ENCODE results near the gene LAMC1.

Gene LAMC1

DNA sequence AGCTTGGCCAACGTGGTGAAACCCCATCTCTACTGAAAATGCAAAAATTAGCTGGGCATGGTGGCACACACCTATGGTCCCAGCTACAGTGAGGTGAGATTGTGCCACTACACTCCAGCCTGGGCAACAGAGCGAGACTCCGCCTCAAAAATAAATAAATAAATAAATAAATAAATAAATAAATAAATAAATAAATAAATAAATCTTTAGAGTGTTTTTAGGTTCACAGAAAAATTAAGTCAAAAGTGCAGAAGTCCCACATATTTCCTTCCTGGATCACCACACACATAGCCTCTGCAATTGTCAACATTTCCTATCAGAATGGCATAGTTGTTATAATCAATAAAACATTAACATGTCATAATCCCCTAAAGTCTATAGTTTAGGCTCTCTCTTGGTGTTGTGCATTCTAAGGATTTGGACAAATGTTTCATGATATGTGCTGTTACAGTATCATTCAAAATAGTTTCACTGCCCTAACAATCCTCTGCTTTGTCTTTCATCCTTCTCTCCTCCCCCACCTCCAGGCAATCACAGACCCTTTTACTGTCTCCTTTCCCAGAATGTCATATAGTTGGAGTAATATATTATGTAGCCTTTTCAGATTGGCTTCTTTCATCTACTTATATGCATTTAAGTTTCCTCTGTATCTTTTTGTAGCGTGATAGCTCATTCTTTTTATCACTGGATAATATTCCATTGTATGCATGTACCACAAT lies 58.3 kb downstream of the LAMC1 start:
- no peak for DNase-seq

DNA sequence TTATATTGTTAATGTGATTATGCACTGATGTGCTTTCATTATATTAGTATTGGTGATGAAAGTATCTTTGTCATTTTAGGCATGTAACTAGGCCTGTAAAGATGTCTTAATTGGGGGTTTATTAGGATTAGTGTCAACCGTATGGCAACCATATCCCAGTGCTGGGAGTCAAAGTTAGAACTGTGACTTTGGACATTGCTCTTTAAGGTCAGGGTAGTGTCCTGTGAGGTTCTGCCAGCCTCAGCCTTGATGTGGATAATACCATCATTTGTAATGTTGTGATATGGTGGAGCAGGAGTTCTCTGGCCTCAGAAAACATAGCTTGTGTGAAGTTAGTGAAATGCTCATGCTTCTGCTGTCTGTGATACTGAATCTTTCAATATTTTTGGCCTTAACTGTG lies 59.4 kb downstream of the LAMC1 start:
- no peak for DNase-seq

DNA sequence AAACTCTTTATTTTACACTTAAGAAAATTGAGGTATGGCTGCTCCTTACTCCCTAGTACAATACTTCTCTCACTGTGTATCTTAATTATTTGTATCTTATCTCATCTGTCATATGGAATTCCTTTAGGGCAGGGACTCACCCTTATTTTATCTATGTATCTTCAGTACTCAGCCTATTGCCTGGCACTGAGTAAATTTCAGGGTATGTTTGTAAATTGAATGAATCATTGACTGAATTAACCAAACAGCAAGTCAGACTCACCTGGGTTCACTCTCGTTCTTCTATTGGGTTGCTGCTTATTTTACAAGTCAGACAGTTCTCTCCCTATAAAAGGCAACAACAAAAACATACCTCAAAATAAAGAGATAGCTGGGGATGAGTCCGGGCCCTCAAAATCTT lies 63.8 kb downstream of the LAMC1 start:
- DNase-seq, result no peak

DNA sequence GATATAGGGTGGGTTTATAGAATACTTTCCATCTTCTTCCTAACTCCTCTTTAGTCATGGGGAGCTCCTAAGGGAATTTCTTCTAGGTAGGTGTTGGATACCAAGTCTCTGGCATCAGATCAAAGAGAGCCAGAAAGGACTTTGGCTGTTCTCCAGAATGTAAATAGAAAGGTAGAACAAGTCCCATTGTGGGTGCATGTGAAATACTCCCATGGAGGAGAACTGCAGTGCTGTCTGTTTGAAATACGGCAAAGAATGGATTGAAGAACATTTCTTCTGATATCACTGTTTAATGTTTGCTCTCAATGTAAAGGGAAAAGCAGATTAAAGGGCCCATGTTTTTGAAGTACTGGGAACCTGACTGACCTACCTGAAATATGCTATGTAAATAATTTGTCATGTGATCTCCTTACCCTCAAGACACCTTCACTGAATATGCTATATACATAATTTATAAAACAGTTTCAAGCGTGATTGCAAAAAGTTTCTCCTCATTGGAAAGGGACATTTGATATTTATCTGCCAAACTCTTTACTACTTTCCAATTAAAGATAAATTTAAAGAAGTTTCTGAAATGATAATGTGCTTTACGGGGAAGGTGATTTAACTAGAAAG lies 65.9 kb downstream of the LAMC1 start:
- DNase-seq, result peak; percentile 69

DNA sequence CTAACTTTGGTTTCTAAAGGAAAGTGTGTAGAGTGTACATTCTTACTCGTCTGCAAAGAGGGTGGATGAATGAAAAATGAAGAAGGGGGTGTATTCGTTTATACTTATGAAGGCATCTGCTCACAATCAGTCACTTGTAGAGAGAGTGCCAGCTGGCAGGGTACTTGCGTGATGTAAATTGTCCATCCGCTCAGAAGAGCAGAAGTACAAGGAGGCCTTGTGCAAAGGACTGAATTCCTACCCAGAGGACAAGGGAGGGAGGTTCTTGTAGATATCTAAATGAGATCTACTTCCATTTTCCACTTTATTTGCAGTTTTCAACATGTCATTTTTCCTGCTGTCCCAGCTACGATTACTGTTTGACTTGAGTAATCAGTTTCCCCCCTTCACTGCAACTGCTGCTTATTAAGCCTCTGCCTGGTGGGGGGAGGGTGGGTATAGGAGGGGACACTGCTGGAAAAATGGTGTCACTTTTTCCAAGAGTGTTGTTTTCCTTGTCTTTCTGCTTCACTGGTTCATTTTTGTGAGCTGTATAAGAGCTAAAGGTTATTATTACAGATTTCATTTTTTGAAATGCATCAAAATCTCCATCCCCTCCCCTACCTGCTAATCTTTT lies 67.3 kb downstream of the LAMC1 start:
- DNase-seq, result peak; percentile 8

DNA sequence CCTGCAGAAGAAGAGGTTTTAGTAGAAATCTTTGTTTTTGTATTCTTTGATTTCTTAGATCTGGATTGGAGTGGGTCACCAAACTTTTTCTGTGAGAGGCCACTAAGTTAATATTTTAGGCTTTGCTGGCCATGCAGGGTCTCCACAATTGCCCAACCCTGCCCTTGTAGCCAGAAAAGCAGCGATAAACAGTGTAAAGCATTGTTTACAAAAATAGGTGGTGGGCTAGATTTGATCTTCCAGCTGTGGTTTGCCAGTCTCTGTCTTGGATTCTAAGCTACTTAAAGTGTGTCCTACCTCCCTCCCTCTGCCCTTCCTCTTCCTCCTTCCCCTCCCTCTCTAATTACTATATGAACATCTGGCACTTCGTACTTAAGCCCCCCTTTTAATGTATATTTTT lies 68.0 kb downstream of the LAMC1 start:
- no peak for DNase-seq

DNA sequence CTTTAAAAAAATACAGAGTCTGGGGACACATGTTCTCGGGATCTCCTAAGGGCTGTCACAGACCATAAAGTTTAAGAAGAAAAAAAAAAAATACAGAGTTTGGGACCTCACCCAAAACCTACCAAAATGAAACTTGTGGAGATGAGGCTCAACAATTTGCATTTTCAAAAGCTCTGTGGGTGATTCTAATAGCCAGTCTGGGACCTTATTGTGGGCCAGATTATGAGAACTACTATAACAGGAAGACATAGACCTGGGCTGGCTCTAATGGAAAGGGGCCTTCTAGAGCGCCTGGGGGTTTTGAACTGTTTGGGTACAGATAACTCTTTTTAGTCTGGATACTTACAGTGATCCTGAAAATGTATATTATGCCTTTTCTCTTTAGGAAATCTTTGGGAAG lies 69.1 kb downstream of the LAMC1 start:
- DNase-seq, result no peak

DNA sequence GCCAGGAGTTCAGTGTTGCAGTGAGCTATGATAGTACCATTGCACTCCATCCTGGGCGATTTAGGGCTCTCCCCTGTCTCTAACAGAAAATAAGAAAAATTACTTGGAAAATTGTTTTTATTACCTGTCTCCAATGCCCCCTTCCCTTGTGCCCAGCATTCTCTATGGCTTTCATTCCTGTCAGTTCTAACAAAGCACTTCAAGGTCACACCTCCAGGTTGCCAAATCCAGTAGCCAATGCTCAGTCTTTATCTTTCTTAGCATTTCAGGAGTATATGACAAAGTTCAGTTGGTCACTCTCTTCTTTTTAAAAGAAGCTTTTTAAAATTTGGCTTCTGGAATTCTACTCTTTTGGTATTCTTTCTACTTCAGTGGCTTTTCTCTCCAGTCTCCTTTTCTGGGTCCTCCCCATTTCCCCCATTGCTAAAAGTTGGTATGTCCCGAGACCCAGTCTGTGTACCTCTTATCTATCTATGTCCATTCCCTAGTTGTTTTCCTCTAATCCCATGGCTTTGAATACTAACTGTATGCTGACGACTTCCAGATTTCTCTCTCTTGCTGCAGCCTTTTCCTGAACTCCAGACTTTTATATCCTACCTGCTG lies 69.9 kb downstream of the LAMC1 start:
- no peak for DNase-seq

DNA sequence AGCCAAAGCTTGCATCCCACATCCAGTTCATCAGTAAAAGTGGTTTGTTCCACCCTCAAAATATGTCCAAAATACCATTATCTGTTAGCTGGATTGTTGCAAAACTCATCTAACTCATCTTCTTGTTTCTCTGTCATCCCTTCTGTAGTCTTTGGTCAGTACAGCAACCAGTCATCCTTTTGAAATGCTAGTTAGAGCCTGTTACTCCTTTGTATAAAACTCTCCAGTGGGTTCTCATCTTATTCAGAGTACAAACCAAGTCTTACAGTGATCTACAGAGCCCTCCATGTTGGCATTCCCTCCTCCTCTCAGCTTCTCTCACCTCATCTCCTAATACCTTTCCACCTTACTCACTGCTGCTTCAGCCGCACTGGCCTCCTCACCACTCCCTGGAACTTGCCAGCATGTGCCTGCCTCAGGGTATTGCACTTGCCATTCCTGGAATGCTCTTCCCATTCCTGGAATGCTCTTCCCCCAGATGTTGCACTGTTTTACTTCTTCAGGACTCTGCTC lies 70.6 kb downstream of the LAMC1 start:
- DNase-seq, result no peak

DNA sequence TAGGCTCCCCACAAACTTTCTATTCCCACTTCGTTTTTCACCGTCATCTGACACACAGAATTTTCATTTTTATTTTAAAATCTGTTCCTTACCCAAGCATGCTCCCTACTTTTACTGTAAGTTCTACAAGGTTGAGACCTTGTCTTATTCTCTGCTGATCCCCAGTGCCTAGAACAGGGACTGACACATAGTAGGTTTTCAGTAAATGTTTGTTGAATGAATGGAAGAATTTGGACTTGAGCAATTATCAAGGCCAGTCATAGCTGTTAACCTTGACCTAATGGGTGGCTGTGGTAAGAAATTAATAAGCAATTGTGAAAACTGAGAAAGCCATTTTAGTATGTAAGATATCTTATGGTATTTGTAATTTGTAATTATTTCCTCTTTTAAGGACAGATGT lies 71.1 kb downstream of the LAMC1 start:
- no peak for DNase-seq

DNA sequence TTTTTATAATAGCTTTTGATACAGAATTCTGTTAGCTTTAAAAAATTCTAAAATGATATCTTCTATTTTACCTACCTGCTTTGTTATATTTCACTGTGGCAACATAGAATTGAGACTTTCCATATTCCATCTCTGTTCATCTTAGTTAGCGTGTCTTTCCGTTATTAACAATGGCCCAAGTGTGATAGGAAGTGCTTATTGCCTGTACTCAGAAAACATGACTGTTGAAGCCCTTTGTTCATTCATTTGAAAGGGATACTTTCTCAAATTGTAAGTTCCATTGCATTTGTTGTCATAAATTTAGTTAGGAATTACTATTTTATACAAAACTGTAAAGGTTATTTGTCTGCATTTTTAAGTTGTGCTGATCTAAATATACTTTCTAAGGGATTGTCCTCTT lies 73.1 kb downstream of the LAMC1 start:
- DNase-seq, result no peak

DNA sequence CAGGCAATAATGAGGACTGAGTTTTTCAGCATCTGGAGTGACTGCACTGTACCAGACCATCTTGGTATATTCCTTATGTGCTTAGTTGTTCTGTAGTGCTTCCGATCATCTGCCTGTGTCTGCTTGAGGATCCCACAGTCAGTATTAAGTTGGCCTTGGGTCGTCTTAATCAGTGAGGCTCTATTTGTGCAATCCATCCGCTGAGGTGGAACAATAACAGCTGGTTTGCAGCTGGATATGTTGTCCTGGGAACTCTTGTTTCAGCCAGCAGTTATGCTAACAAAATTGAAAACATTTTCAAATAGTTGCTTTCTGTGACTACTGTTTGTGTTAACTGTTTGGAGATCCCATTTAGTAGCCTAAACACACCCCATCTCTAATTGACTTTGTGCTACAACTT lies 73.7 kb downstream of the LAMC1 start:
- no peak for DNase-seq

DNA sequence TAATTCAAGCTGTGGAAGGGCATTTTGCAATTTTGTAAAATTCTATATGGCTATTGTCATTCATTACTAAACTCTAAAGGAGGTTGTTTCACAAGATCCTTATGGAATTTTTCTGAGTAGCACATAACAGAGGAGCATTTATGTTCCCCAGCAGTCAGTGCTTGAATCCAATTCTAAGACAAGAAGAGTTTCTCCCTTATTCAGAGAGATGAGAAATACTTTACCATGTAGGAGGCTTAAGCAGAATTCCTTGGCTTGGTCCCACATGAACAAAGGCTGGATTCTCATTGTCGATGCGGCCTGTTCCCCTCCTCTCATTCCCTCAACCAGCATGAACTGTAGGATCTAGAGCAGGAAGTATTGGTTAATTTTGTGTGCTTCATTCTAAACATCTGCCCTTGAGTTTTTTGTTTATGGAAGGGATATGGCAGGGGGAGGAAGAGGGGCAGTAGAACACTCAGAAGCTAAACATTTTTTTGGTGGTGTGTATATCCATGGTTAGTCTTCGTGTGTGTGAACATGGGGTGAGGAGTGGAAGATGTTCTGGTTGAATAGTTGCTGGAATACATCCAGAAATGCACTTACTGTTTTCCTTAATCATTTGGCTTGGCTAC lies 74.3 kb downstream of the LAMC1 start:
- peak; percentile 50 for DNase-seq

DNA sequence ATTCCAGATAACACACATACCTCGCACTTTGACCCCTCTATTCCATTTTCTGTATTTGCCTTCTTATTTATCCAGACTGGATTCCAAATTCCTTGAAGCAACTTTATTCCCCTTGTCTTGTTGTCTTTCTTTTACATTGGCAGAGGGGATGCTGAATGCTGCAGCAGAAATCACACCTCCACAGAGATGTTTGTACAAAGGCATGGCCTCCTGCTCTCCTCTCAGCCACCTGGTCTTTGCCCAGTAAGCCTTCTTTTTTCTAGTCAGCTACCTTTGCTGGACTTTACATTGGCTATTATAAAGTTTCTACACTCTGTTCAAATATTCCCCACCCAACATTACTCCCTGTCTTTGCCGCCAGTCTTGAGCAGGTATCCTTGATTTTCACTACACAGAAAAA lies 75.1 kb downstream of the LAMC1 start:
- DNase-seq, result no peak

DNA sequence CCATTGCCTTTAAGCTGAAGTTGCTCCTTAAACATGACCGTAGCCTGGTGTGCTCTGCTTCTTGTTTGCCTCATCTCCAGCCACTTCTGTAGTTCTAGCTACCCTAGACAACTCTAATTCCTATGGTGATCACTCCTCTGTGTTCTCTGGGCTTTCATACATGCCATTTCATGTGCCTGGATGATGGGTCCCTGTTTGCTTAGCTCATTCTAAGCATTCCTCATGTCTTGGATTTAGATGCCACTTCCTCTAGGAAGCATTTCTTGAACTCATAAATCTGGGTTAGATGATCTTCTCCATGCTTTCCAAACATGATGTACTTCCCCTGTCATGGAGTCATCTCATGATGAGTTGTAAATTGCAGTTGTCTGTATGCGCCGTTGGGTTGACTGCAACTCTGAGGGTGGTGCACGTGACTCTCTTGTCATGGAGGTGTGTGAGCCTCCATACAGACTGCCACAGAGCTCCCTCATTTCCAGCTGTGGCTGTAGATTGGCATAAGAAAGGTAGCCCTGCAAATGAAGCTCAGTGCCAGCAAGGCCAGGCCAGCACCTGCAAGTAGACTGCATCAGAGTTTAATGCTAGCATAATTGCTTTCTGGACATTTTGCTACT lies 77.2 kb downstream of the LAMC1 start:
- DNase-seq, result no peak

DNA sequence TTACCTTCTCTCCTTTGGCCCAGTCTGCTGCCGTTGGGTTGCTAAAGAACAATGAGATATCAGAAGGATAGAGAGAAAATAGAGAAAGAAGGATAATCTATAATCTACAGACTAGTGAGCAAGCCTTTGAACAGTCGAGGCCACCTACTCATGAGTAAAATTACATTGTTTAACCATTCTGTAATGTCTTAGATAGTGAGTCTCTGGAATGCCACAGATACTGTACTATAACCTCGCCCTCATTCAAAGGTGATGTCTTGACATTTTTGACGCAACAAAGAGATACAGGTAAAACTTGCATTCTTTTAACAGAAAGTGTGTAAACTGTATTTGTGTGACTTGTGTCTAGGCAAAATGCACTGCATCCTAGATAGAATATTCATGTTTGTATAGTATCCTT lies 77.9 kb downstream of the LAMC1 start:
- DNase-seq, result no peak

DNA sequence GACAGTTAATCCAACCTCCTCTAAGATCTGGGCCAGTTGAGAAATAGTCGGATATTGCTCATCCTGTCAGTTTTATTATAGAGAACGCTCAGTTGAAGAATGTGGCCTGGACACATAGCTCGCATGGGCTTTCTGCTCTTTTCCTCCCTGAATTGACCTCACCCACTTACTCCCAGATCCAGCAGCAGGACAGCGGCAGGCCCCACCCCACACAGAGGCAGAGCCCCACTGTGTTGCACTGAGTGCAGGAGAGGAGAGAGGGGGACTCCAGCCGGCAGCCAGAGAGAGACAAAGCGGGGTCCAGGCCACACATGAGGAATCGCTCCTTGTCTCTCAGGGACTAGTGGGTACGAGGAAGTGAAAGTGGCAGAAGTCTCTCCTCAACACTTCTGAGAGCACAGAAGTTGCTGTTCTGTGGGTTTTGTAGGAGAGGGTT lies 78.6 kb downstream of the LAMC1 start:
- DNase-seq, result no peak

DNA sequence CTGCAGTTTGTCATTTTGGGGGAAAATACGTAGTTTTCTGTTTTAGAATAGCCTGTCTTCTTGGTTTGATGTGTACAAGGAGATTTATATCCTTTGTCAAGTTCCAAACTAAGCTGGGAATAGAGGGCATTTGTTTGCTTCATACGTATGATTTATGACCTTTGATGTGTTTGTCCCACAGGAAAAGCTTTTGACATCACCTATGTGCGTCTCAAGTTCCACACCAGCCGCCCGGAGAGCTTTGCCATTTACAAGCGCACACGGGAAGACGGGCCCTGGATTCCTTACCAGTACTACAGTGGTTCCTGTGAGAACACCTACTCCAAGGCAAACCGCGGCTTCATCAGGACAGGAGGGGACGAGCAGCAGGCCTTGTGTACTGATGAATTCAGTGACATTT lies 79.9 kb downstream of the LAMC1 start:
- DNase-seq, result no peak

DNA sequence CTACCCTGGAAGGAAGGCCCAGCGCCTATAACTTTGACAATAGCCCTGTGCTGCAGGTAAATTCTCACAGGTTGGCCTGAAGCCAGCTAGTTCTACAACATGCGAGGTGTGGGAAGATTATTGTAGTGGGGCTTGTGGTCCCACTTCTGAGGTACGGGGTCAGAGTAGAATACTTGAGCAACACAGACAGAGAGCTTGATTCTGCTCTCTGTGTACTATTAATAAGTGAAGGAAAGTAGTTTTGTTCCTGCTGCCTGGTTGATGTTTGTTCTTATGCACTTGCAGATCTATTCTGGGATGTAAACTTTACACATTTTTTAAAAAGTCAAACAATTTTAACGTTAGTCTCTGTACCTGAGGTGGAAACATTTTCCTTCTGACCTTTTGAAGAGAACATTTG lies 80.4 kb downstream of the LAMC1 start:
- no peak for DNase-seq

DNA sequence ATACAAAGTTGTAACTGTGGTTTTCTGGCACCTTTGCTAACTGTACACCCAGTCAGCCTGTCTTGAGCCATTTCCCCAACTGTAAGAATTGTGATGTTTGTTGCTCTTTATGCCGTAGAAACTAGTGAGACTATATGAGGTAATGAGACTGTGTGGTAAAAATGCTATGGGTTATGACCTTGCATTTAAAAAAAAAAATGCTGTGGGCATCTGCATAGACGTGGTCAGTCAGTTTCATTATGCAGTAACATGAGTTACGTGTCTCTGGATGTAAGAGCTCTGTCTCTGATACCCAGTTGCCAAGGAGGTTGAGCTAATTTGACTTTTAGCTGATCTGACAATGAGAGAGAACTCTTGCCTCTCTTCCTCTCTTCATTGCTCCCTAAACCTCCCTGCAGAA lies 82.2 kb downstream of the LAMC1 start:
- DNase-seq, result no peak

DNA sequence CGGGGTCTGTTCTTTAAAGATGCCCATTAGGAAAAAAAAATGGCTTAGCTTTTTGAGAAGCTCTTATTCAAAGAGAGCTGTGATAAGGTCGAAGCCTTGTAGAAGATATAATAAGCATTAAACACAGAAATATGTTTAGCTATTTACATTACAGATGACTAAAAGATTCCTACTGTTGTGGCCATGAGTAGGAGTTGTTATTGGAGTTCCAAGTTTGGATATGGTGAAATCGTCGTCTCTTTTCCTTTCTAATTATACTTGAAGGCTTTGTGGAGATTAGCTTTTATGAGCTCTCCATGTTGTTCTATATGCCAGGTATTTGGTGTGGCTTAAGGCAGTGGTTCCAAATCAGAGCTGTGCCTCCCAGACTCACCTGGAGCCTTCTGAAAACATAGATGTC lies 82.9 kb downstream of the LAMC1 start:
- no peak for DNase-seq

DNA sequence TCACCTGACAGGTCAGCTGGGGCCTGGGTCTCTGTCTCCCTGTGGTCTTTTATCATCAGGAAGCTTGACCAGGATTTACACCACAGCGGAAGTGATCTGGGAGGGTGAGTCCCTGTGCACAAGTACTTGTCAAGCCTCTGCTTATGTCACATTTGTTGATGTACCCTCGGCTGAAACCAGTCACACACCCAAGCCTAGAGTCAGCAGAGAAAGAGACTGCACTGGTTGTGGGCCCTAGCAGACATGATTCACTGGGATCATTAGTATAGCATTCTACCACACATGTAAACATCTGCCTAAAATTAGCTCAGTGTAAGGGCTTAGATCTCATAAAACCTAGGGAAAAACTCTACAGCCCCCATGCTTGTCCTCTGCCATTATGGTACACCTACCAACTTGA lies 83.5 kb downstream of the LAMC1 start:
- no peak for DNase-seq

DNA sequence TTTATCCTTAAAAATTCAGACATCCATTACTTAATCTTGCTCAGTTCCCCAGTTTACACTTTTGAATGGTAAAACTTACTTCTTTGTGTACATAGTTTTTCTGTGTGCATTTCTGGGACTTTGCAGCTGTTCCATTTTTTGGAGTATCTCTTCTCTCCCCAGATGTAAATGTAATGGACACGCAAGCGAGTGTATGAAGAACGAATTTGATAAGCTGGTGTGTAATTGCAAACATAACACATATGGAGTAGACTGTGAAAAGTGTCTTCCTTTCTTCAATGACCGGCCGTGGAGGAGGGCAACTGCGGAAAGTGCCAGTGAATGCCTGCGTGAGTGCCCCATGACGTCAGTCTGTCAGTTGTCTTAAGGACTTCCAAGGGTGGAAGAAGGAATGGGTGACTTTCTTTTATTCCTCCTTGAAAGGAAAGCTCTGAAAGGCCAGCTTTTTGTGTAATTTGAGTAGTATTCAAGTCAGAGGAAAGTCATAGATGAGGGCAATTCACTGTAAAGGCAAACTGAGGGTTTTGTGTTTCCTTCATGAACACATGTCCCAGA lies 87.2 kb downstream of the LAMC1 start:
- no peak for DNase-seq

All from DMS79 treated with DMSO at 0.1 percent for 48 hours (cell line).